HCT116 (cell line): ENCODE data around the gene KCNJ1.

Experiments
- CEBPB ChIP-seq: IDR thresholded peaks from 2 replicates; pipeline ENCODE4 v1.6.1; 2012; ENCODE audit warnings: low read depth
- CTCF ChIP-seq, 3 experiments: fragments of 200-600 bp in 1 of 3; sonication (generic) in 1 of 3; IDR thresholded peaks in 2 of 3; conservative IDR thresholded peaks in 1 of 3; 2 replicates each; pipeline ENCODE4 v1.5.1; 2012 to 2017; ENCODE audit warnings: low read depth in 2 of 3, low read length in 2 of 3, antibody characterized with exemption in 1 of 3, borderline replicate concordance in 1 of 3, control low read depth in 1 of 3, mild to moderate bottlenecking in 1 of 3, mixed read lengths in 1 of 3, mixed run types in 1 of 3, moderate library complexity in 1 of 3; ENCODE audit not compliant: insufficient read depth in 1 of 3
- EGR1 ChIP-seq: IDR thresholded peaks from 2 replicates; pipeline ENCODE4 v1.6.1; 2012; ENCODE audit warnings: low read depth
- JUND ChIP-seq: IDR thresholded peaks from 2 replicates; pipeline ENCODE4 v1.6.1; 2012
- MAX ChIP-seq: IDR thresholded peaks from 2 replicates; pipeline ENCODE4 v1.6.1; 2012
- POLR2A ChIP-seq: IDR thresholded peaks from 2 replicates; pipeline ENCODE4 v1.7.0; 2011; ENCODE audit warnings: borderline replicate concordance; ENCODE audit not compliant: insufficient read depth, insufficient read length; ENCODE audit errors: extremely low read depth
- RAD21 ChIP-seq: IDR thresholded peaks from 2 replicates; pipeline ENCODE4 v1.6.1; 2012; ENCODE audit warnings: low read depth, mild to moderate bottlenecking
- ZBTB33 ChIP-seq: IDR thresholded peaks from 2 replicates; pipeline ENCODE4 v1.6.1; 2011; ENCODE audit warnings: mild to moderate bottlenecking, low read length, moderate library complexity; ENCODE audit not compliant: insufficient replicate concordance; ENCODE audit errors: extremely low read depth

- no peak for TF ChIP-seq JUND
- TF ChIP-seq CTCF (IDR thresholded peaks at IDR 0.05 in 2 of 3, conservative IDR thresholded peaks at IDR 0.05 in 1 of 3; ENCODE audit: borderline replicate concordance in 1 of 3, insufficient read depth in 1 of 3, low read depth in 2 of 3, low read length in 2 of 3), result no peak
- TF ChIP-seq MAX, result no peak
- TF ChIP-seq POLR2A, result no peak
- TF ChIP-seq ZBTB33, result no peak
- no peak for TF ChIP-seq EGR1
- TF ChIP-seq CEBPB, result no peak
- TF ChIP-seq RAD21, result no peak
Measured at GRCh38 chr11:128860571-128861361, 6.3 kb downstream of the KCNJ1 start.
